CD4-positive, alpha-beta T cell treated with Interleukin-17A for 4 hours (primary cell): ENCODE measurements around the gene TRAF1.

Source experiments
- DNase-seq: peaks from one replicate; pipeline ENCODE4 v3.0.0-alpha.2; 2020; ENCODE audit warnings: mixed read lengths

TRAF1 gene

GRCh38 chr9:120867676-120868338, 58.8 kb downstream of the TRAF1 start:
- no peak for DNase-seq

GRCh38 chr9:120866651-120867050, 59.9 kb downstream of the TRAF1 start:
- DNase-seq: no peak

GRCh38 chr9:120865809-120866208, 60.8 kb downstream of the TRAF1 start:
- DNase-seq: no peak

GRCh38 chr9:120865176-120865575, 61.4 kb downstream of the TRAF1 start:
- no peak for DNase-seq

GRCh38 chr9:120864719-120865118, 61.9 kb downstream of the TRAF1 start:
- no peak for DNase-seq

- DNase-seq: no peak
Observed at GRCh38 chr9:120863833-120864232, 62.8 kb downstream of the TRAF1 start.

- DNase-seq: no peak
Observed at GRCh38 chr9:120862452-120862851, 64.1 kb downstream of the TRAF1 start.

GRCh38 chr9:120861935-120862334, 64.7 kb downstream of the TRAF1 start:
- DNase-seq: no peak

GRCh38 chr9:120860083-120860482, 66.5 kb downstream of the TRAF1 start:
- no peak for DNase-seq

- no peak for DNase-seq
Observed at GRCh38 chr9:120859361-120859760, 67.2 kb downstream of the TRAF1 start.

- no peak for DNase-seq
Observed at GRCh38 chr9:120857902-120858301, 68.7 kb downstream of the TRAF1 start.

- DNase-seq: no peak
Observed at GRCh38 chr9:120857481-120857880, 69.1 kb downstream of the TRAF1 start.

GRCh38 chr9:120856700-120857099, 69.9 kb downstream of the TRAF1 start:
- DNase-seq: no peak

- DNase-seq: no peak
Observed at GRCh38 chr9:120855827-120856670, 70.5 kb downstream of the TRAF1 start.

- no peak for DNase-seq
Observed at GRCh38 chr9:120854596-120855327, 71.8 kb downstream of the TRAF1 start.

- DNase-seq: no peak
Observed at GRCh38 chr9:120853198-120853597, 73.4 kb downstream of the TRAF1 start.
